GM23338 (cell line): ENCODE results near the gene GPR156. TPM values are rescaled to one million over a fixed set of nuclear protein-coding genes. Genes with fewer than 3 reads are reported as not detected.

Experiments
- ATAC-seq: fragments of 200-7000 bp; cut with Tn5 transposase; 3 replicates; pipeline ENCODE4 v1.9.1; 2020
- DNase-seq: peaks from one replicate; pipeline ENCODE4 v3.0.0-alpha.2; 2015; ENCODE audit warnings: low spot score
- H2AFZ ChIP-seq: fragments of 200-600 bp; sonication (generic); 2 replicates; pipeline ENCODE4 v1.8.0; 2016; ENCODE audit warnings: antibody characterized with exemption, mild to moderate bottlenecking, moderate library complexity
- H3F3A ChIP-seq: fragments of 200-600 bp; sonication (generic); replicated peaks from 2 replicates; pipeline ENCODE4 v1.8.0; 2017; ENCODE audit warnings: antibody characterized with exemption, mixed run types, low read depth
- H3K27ac ChIP-seq: fragments of 200-600 bp; sonication (generic); 2 replicates; pipeline ENCODE4 v1.6.1; 2016; ENCODE audit warnings: low read depth
- H3K27me3 ChIP-seq: fragments of 200-600 bp; sonication (generic); 2 replicates; pipeline ENCODE4 v1.8.0; 2016; ENCODE audit warnings: mild to moderate bottlenecking, mixed run types, moderate library complexity; ENCODE audit not compliant: insufficient read depth
- H3K36me3 ChIP-seq: fragments of 200-600 bp; sonication (generic); 2 replicates; pipeline ENCODE4 v1.8.0; 2016; ENCODE audit warnings: mild to moderate bottlenecking; ENCODE audit not compliant: insufficient read depth
- H3K4me1 ChIP-seq: fragments of 200-600 bp; sonication (generic); 2 replicates; pipeline ENCODE4 v1.8.0; 2016; ENCODE audit warnings: mild to moderate bottlenecking, moderate library complexity; ENCODE audit not compliant: insufficient read depth
- H3K4me2 ChIP-seq: fragments of 200-600 bp; sonication (generic); 2 replicates; pipeline ENCODE4 v1.7.1; 2017; ENCODE audit warnings: mixed run types
- H3K4me3 ChIP-seq: fragments of 200-600 bp; sonication (generic); 2 replicates; pipeline ENCODE4 v1.6.1; 2016; ENCODE audit warnings: mixed run types
- H3K79me2 ChIP-seq: fragments of 200-600 bp; sonication (generic); replicated peaks from 2 replicates; pipeline ENCODE4 v1.8.0; 2017; ENCODE audit warnings: mild to moderate bottlenecking; ENCODE audit not compliant: insufficient read depth
- H3K9me2 ChIP-seq: fragments of 200-600 bp; sonication (generic); 2 replicates; pipeline ENCODE4 v1.8.0; 2017; ENCODE audit not compliant: insufficient read depth
- H4K20me1 ChIP-seq: fragments of 200-600 bp; sonication (generic); replicated peaks from 2 replicates; pipeline ENCODE4 v1.8.0; 2017; ENCODE audit warnings: mild to moderate bottlenecking; ENCODE audit not compliant: insufficient read depth
- H3K27ac Mint-ChIP-seq: 2 replicates; pipeline ENCODE4 v1.8.0; 2020; ENCODE audit warnings: inconsistent platforms, mild to moderate bottlenecking, moderate library complexity, mixed read lengths
- H3K27me3 Mint-ChIP-seq: 3 replicates; pipeline ENCODE4 v1.8.0; 2022; ENCODE audit warnings: low read depth, mild to moderate bottlenecking, moderate library complexity, mixed read lengths, inconsistent platforms; ENCODE audit not compliant: insufficient read depth, poor library complexity
- H3K36me3 Mint-ChIP-seq: 3 replicates; pipeline ENCODE4 v1.8.0; 2021; ENCODE audit warnings: low read depth, mild to moderate bottlenecking, inconsistent platforms, moderate library complexity, mixed read lengths
- H3K4me1 Mint-ChIP-seq: 3 replicates; pipeline ENCODE4 v1.8.0; 2020; ENCODE audit warnings: mild to moderate bottlenecking, inconsistent platforms, mixed read lengths
- H3K4me3 Mint-ChIP-seq: 3 replicates; pipeline ENCODE4 v1.8.0; 2021; ENCODE audit warnings: moderate library complexity, mild to moderate bottlenecking, inconsistent platforms, mixed read lengths
- H3K9me3 Mint-ChIP-seq: 3 replicates; pipeline ENCODE4 v1.8.0; 2020; ENCODE audit warnings: moderate library complexity, mild to moderate bottlenecking, inconsistent platforms, mixed read lengths
- EZH2 ChIP-seq: fragments of 200-600 bp; sonication (generic); IDR thresholded peaks from one replicate; pipeline ENCODE4 v1.8.0; 2017; ENCODE audit warnings: antibody characterized with exemption, mild to moderate bottlenecking, low read depth; ENCODE audit not compliant: unreplicated experiment
- JUNB ChIP-seq: IDR thresholded peaks from one replicate; pipeline ENCODE4 v1.6.1; 2016; ENCODE audit warnings: antibody characterized with exemption; ENCODE audit not compliant: unreplicated experiment
- NANOG ChIP-seq: IDR thresholded peaks from 2 replicates; pipeline ENCODE4 v1.6.1; 2016; ENCODE audit warnings: antibody characterized with exemption, borderline replicate concordance
- POLR2AphosphoS5 ChIP-seq: IDR thresholded peaks from 2 replicates; pipeline ENCODE4 v1.6.1; 2016; ENCODE audit warnings: antibody characterized with exemption, low read depth
- STAT1 ChIP-seq: IDR thresholded peaks from one replicate; pipeline ENCODE4 v1.6.1; 2016; ENCODE audit warnings: antibody characterized with exemption; ENCODE audit not compliant: unreplicated experiment
- ZNF114 ChIP-seq: fragments of 250-450 bp; sonication (Bioruptor Pico); IDR thresholded peaks from 2 replicates; pipeline ENCODE4 v1.5.0; 2020; ENCODE audit warnings: mild to moderate bottlenecking, moderate library complexity
- polyA plus RNA-seq: library from polyadenylated mRNA; unstranded; fragments of >200 nt; fragmentation: Nextera tagmentation; extraction: Ambion mirVana; gene quantifications from 2 replicates; pipeline ENCODE4 v1.2.1, GENCODE V29; 2016
- total RNA-seq: library from RNA; depleted of rRNA; stranded (reverse); fragments of >200 nt; shearing (Covaris generic); gene quantifications from 2 replicates; pipeline ENCODE4 v1.2.3, GENCODE V29; 2014
- TF ChIP-seq, protein P1 (sequence below), 2 experiments: fragments of 200-600 bp in 1 of 2; sonication (generic) in 1 of 2; conservative IDR thresholded peaks; 2 replicates each; pipeline versions ENCODE4 v1.5.1 to v1.6.1; 2016 to 2017; ENCODE audit warnings: antibody characterized with exemption in 2 of 2, low read depth in 2 of 2, mild to moderate bottlenecking in 2 of 2, moderate library complexity in 1 of 2
- TF ChIP-seq, protein P2 (sequence below): IDR thresholded peaks from 2 replicates; pipeline ENCODE4 v1.6.1; 2016; ENCODE audit warnings: antibody characterized with exemption
- TF ChIP-seq, protein P3 (sequence below): fragments of 250-450 bp; sonication (Bioruptor Pico); IDR thresholded peaks from 2 replicates; pipeline ENCODE4 v1.5.0; 2020; ENCODE audit warnings: mild to moderate bottlenecking, moderate library complexity

Gene GPR156
- total and polyA plus RNA-seq, 2 experiments from 2014 or later, result 0.50 to 2.5 TPM

DNA sequence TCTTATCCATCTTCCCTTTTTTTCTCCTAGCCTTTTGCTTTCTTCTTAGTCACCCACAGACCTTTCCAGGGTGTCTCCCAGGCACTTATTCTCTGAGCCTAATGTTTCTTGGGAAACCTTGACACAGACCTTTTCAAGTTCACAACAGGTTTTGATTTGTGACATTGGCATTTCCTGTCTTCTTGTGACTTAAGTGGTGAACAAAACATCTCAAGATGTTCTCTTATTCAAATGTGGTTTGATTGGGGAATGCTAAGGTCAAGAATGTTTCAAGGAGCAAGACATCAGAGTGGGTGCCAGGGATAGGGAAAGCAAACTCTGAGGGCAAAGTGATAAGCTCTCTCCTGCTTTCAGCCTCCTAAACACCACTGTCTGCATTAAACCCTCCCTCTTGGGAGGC is 122.6 kb downstream of the GPR156 start (continued):
- TF ChIP-seq, protein P1, sequence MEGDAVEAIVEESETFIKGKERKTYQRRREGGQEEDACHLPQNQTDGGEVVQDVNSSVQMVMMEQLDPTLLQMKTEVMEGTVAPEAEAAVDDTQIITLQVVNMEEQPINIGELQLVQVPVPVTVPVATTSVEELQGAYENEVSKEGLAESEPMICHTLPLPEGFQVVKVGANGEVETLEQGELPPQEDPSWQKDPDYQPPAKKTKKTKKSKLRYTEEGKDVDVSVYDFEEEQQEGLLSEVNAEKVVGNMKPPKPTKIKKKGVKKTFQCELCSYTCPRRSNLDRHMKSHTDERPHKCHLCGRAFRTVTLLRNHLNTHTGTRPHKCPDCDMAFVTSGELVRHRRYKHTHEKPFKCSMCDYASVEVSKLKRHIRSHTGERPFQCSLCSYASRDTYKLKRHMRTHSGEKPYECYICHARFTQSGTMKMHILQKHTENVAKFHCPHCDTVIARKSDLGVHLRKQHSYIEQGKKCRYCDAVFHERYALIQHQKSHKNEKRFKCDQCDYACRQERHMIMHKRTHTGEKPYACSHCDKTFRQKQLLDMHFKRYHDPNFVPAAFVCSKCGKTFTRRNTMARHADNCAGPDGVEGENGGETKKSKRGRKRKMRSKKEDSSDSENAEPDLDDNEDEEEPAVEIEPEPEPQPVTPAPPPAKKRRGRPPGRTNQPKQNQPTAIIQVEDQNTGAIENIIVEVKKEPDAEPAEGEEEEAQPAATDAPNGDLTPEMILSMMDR (conservative IDR thresholded peaks at IDR 0.05; ENCODE audit: low read depth in 2 of 2), result no peak
- TF ChIP-seq JUNB (no peak), NANOG (no peak)
- TF ChIP-seq, protein P2, sequence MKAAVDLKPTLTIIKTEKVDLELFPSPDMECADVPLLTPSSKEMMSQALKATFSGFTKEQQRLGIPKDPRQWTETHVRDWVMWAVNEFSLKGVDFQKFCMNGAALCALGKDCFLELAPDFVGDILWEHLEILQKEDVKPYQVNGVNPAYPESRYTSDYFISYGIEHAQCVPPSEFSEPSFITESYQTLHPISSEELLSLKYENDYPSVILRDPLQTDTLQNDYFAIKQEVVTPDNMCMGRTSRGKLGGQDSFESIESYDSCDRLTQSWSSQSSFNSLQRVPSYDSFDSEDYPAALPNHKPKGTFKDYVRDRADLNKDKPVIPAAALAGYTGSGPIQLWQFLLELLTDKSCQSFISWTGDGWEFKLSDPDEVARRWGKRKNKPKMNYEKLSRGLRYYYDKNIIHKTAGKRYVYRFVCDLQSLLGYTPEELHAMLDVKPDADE, result no peak

DNA sequence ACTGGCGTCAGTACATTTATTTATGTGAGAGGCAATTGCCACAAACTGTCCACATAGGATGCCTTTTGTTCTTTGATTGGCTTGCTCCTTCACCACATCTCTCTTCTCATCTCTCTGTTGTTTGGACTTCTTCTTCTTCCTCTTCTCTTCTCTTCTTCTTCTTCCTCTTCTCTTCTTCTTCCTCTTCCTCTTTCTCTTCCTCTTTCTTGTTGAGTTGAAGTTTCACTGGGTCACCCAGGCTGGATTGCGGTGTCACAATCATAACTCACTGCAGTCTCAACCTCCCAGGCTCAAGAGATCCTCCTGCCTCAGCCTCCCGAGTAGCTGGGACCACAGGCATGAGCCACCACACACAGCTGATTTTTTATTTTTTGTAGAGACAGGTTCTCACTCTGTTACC is 123.1 kb downstream of the GPR156 start:
- H3K4me3 Mint-ChIP-seq, result no peak overlapping the region
- peaks cover 5% of the 10 kb centered on the region for H3K27me3 Mint-ChIP-seq
- DNase-seq, result no peak
- no peaks in the 10 kb centered on the region; the same call in 2 of the 3 replicates for H3K4me1 Mint-ChIP-seq
- no peak overlapping the region for H3K27ac ChIP-seq
- no peak overlapping the region for H3K4me2 ChIP-seq
- H3K4me1 ChIP-seq, result no peaks in the 10 kb centered on the region
- H3K27me3 ChIP-seq, result no peaks in the 10 kb centered on the region
- peaks cover 3% of the 10 kb centered on the region; the same call in 1 of the 3 replicates for H3K36me3 Mint-ChIP-seq
- no peaks in the 10 kb centered on the region for H4K20me1 ChIP-seq
- H3K9me2 ChIP-seq, result peaks cover 3% of the 10 kb centered on the region
- H3K79me2 ChIP-seq, result no peaks in the 10 kb centered on the region
- no peaks in the 10 kb centered on the region for H3F3A ChIP-seq
- TF ChIP-seq ZNF114 (no peak), NANOG (no peak), POLR2AphosphoS5 (no peak)
- no peak for ATAC-seq
- no peak overlapping the region for H3K4me3 ChIP-seq
- no peak overlapping the region for H2AFZ ChIP-seq
- H3K9me3 Mint-ChIP-seq, result peaks cover 6% of the 10 kb centered on the region
- no peaks in the 10 kb centered on the region for H3K36me3 ChIP-seq
- no peak overlapping the region for H3K27ac Mint-ChIP-seq

DNA sequence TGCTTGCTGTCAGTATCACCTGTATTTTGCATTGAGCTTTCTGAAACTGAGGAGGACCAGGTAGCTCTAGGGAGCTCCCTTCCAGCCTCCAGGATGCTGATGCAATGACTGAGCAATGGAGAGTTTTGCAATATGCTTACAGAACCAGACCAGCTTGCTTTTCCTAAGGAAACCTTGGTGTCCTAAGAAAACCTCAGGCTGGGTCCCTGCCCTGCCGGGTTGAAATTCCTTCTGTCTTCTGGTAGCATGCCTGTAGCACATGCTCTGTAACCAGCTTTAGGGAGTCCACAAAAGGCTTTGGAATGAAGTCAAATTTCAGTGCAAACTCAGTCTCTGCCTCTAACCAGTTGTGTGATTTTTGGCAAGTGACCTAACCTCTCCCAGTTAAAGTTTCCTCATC is 125.0 kb downstream of the GPR156 start:
- Histone ChIP-seq H3K27me3 (no peaks in the 10 kb centered on the region), H3K4me1 (no peaks in the 10 kb centered on the region), H3K27ac (no peak overlapping the region), H2AFZ (peak overlapping the region; percentile 98), H3K9me2 (peaks cover 3% of the 10 kb centered on the region), H3F3A (no peaks in the 10 kb centered on the region), H3K4me3 (no peak overlapping the region), H4K20me1 (no peaks in the 10 kb centered on the region), H3K36me3 (no peaks in the 10 kb centered on the region; the same call in 1 of the 2 replicates), H3K79me2 (no peaks in the 10 kb centered on the region), H3K4me2 (no peak overlapping the region)
- H3K9me3 Mint-ChIP-seq, result peaks cover 22% of the 10 kb centered on the region
- no peaks in the 10 kb centered on the region; the same call in 2 of the 3 replicates for H3K4me1 Mint-ChIP-seq
- H3K27ac Mint-ChIP-seq, result peak overlapping the region; percentile 59; the same call in 1 of the 2 replicates
- no peak overlapping the region for H3K4me3 Mint-ChIP-seq
- H3K36me3 Mint-ChIP-seq, result peaks cover 15% of the 10 kb centered on the region
- DNase-seq, result peak; percentile 30
- peak; percentile 43 for ATAC-seq
- peaks cover 6% of the 10 kb centered on the region for H3K27me3 Mint-ChIP-seq
- TF ChIP-seq, protein P3, sequence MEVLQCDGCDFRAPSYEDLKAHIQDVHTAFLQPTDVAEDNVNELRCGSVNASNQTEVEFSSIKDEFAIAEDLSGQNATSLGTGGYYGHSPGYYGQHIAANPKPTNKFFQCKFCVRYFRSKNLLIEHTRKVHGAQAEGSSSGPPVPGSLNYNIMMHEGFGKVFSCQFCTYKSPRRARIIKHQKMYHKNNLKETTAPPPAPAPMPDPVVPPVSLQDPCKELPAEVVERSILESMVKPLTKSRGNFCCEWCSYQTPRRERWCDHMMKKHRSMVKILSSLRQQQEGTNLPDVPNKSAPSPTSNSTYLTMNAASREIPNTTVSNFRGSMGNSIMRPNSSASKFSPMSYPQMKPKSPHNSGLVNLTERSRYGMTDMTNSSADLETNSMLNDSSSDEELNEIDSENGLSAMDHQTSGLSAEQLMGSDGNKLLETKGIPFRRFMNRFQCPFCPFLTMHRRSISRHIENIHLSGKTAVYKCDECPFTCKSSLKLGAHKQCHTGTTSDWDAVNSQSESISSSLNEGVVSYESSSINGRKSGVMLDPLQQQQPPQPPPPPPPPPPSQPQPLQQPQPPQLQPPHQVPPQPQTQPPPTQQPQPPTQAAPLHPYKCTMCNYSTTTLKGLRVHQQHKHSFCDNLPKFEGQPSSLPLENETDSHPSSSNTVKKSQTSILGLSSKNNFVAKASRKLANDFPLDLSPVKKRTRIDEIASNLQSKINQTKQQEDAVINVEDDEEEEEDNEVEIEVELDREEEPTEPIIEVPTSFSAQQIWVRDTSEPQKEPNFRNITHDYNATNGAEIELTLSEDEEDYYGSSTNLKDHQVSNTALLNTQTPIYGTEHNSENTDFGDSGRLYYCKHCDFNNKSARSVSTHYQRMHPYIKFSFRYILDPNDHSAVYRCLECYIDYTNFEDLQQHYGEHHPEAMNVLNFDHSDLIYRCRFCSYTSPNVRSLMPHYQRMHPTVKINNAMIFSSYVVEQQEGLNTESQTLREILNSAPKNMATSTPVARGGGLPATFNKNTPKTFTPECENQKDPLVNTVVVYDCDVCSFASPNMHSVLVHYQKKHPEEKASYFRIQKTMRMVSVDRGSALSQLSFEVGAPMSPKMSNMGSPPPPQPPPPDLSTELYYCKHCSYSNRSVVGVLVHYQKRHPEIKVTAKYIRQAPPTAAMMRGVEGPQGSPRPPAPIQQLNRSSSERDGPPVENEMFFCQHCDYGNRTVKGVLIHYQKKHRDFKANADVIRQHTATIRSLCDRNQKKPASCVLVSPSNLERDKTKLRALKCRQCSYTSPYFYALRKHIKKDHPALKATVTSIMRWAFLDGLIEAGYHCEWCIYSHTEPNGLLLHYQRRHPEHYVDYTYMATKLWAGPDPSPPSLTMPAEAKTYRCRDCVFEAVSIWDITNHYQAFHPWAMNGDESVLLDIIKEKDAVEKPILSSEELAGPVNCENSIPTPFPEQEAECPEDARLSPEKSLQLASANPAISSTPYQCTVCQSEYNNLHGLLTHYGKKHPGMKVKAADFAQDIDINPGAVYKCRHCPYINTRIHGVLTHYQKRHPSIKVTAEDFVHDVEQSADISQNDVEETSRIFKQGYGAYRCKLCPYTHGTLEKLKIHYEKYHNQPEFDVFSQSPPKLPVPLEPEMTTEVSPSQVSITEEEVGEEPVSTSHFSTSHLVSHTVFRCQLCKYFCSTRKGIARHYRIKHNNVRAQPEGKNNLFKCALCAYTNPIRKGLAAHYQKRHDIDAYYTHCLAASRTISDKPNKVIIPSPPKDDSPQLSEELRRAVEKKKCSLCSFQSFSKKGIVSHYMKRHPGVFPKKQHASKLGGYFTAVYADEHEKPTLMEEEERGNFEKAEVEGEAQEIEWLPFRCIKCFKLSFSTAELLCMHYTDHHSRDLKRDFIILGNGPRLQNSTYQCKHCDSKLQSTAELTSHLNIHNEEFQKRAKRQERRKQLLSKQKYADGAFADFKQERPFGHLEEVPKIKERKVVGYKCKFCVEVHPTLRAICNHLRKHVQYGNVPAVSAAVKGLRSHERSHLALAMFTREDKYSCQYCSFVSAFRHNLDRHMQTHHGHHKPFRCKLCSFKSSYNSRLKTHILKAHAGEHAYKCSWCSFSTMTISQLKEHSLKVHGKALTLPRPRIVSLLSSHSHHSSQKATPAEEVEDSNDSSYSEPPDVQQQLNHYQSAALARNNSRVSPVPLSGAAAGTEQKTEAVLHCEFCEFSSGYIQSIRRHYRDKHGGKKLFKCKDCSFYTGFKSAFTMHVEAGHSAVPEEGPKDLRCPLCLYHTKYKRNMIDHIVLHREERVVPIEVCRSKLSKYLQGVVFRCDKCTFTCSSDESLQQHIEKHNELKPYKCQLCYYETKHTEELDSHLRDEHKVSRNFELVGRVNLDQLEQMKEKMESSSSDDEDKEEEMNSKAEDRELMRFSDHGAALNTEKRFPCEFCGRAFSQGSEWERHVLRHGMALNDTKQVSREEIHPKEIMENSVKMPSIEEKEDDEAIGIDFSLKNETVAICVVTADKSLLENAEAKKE (CRISPR knock-in tag), result no peak
- TF ChIP-seq EZH2 (no peak), ZNF114 (no peak), STAT1 (no peak), POLR2AphosphoS5 (no peak)
- TF ChIP-seq, protein P1 (conservative IDR thresholded peaks at IDR 0.05; ENCODE audit: low read depth in 2 of 2), result no peak
